ENCODE measurements around the gene SLC4A11.

SLC4A11 gene

GRCh38 chr20:3239026-3239866, at the start of gene SLC4A11:
TSS of gene SLC4A11 (minus strand) at chr20:3239190. CDS start at chr20:3239137, 53 bp downstream.
- peak; percentile 63 for DNase-seq

- no peak for DNase-seq
Observed at GRCh38 chr20:3283222-3283820, 44.3 kb upstream of the SLC4A11 start.

- DNase-seq = no peak
Observed at GRCh38 chr20:3282271-3283221, 43.6 kb upstream of the SLC4A11 start.

GRCh38 chr20:3281437-3281836, 42.4 kb upstream of the SLC4A11 start:
- DNase-seq = no peak

- DNase-seq = no peak
Observed at GRCh38 chr20:3279761-3280160, 40.8 kb upstream of the SLC4A11 start.

- no peak for DNase-seq
Observed at GRCh38 chr20:3277686-3278465, 38.9 kb upstream of the SLC4A11 start.

- DNase-seq = no peak
Observed at GRCh38 chr20:3276680-3277015, 37.7 kb upstream of the SLC4A11 start.

GRCh38 chr20:3275966-3276679, 37.1 kb upstream of the SLC4A11 start:
- DNase-seq = no peak

GRCh38 chr20:3275064-3275935, 36.3 kb upstream of the SLC4A11 start:
- no peak for DNase-seq

GRCh38 chr20:3273371-3273770, 34.4 kb upstream of the SLC4A11 start:
- DNase-seq = no peak

- DNase-seq = no peak
Observed at GRCh38 chr20:3270051-3270450, 31.1 kb upstream of the SLC4A11 start.

GRCh38 chr20:3262566-3262965, 23.6 kb upstream of the SLC4A11 start:
- DNase-seq = no peak

- no peak for DNase-seq
Observed at GRCh38 chr20:3258429-3258828, 19.4 kb upstream of the SLC4A11 start.

GRCh38 chr20:3255728-3256127, 16.7 kb upstream of the SLC4A11 start:
- no peak for DNase-seq

- DNase-seq = no peak
Observed at GRCh38 chr20:3251806-3252205, 12.8 kb upstream of the SLC4A11 start.

GRCh38 chr20:3250091-3250504, 11.1 kb upstream of the SLC4A11 start:
- DNase-seq = no peak

- DNase-seq = no peak
Observed at GRCh38 chr20:3248993-3249347, 10.0 kb upstream of the SLC4A11 start.

- peak; percentile 43 for DNase-seq
Observed at GRCh38 chr20:3248167-3248992, 9.4 kb upstream of the SLC4A11 start.

- DNase-seq = no peak
Observed at GRCh38 chr20:3247638-3248037, 8.6 kb upstream of the SLC4A11 start.

GRCh38 chr20:3246682-3247081, 7.7 kb upstream of the SLC4A11 start:
- no peak for DNase-seq
